Astrocyte (in vitro differentiated cells and primary cell): ENCODE results near the gene ATRNL1.

Source experiments
- CTCF ChIP-seq: IDR thresholded peaks from 2 replicates; pipeline ENCODE4 v1.5.1; 2011; ENCODE audit warnings: low read depth, mild to moderate bottlenecking, inconsistent platforms, low read length, moderate library complexity; ENCODE audit not compliant: insufficient read depth
- EZH2 ChIP-seq: IDR thresholded peaks from 2 replicates; pipeline ENCODE4 v1.6.1; 2012; ENCODE audit warnings: mild to moderate bottlenecking, low read length, inconsistent platforms; ENCODE audit not compliant: insufficient read depth

GRCh38 chr10:115706026-115706425, 612.9 kb downstream of the ATRNL1 start:
- TF ChIP-seq CTCF = no peak
- no peak for TF ChIP-seq EZH2
